SU-DHL-6 (cell line): Measurements from ENCODE around the gene PXDN.

Source experiments
- H2AFZ ChIP-seq: fragments of 200-600 bp; sonication (generic); 2 replicates; pipeline ENCODE4 v1.6.1; 2014; ENCODE audit warnings: low read depth, mild to moderate bottlenecking, moderate library complexity, mixed read lengths, antibody characterized with exemption, low read length; ENCODE audit not compliant: severe bottlenecking
- H3F3A ChIP-seq: fragments of 200-600 bp; shearing (Covaris generic); 2 replicates; pipeline ENCODE4 v1.6.0; 2016; ENCODE audit warnings: antibody characterized with exemption, mild to moderate bottlenecking; ENCODE audit not compliant: insufficient read depth
- H3K27ac ChIP-seq: fragments of 200-600 bp; sonication (generic); 2 replicates; pipeline ENCODE4 v1.5.1; 2016; ENCODE audit warnings: low read depth, mild to moderate bottlenecking, low read length, moderate library complexity, mixed read lengths
- H3K27me3 ChIP-seq: fragments of 200-600 bp; sonication (generic), shearing (Covaris generic); 2 replicates; pipeline ENCODE4 v1.6.0; 2014; ENCODE audit warnings: mild to moderate bottlenecking, low read length
- H3K36me3 ChIP-seq: fragments of 200-600 bp; sonication (generic); 2 replicates; pipeline ENCODE4 v1.6.1; 2014; ENCODE audit warnings: mild to moderate bottlenecking, low read length, mixed read lengths
- H3K4me2 ChIP-seq: fragments of 300-600, 200-600 bp; shearing (Covaris generic), sonication (generic); 2 replicates; pipeline ENCODE4 v1.6.0; 2014; ENCODE audit warnings: low read length, low read depth, mild to moderate bottlenecking; ENCODE audit not compliant: poor library complexity, severe bottlenecking
- H3K4me3 ChIP-seq: fragments of 200-600 bp; sonication (generic); 2 replicates; pipeline ENCODE4 v1.5.1; 2014; ENCODE audit warnings: antibody characterized with exemption, low read length, mild to moderate bottlenecking, mixed read lengths; ENCODE audit not compliant: insufficient read depth, poor library complexity, severe bottlenecking
- H3K79me2 ChIP-seq: fragments of 200-600 bp; sonication (generic); 2 replicates; pipeline ENCODE4 v1.6.1; 2014; ENCODE audit warnings: mild to moderate bottlenecking, low read length, moderate library complexity; ENCODE audit not compliant: insufficient read depth
- H3K9ac ChIP-seq: fragments of 200-600 bp; sonication (generic); 2 replicates; pipeline ENCODE4 v1.7.0; 2014; ENCODE audit warnings: mild to moderate bottlenecking, low read length
- H3K9me2 ChIP-seq: fragments of 200-600 bp; sonication (generic); replicated peaks from 2 replicates; pipeline ENCODE4 v1.6.1; 2014; ENCODE audit warnings: low read length; ENCODE audit not compliant: insufficient read depth
- H3K9me3 ChIP-seq: fragments of 200-600 bp; sonication (generic); 2 replicates; pipeline ENCODE4 v1.6.1; 2014; ENCODE audit warnings: low read length, mixed read lengths; ENCODE audit not compliant: insufficient read depth
- H4K20me1 ChIP-seq: fragments of 200-600 bp; sonication (generic); 2 replicates; pipeline ENCODE4 v1.6.1; 2014; ENCODE audit warnings: low read depth, mild to moderate bottlenecking, antibody characterized with exemption, low read length, moderate library complexity, mixed read lengths
- CTCF ChIP-seq: fragments of 200-600 bp; sonication (generic); IDR thresholded peaks from one replicate; pipeline ENCODE4 v1.5.1; 2017; ENCODE audit warnings: antibody characterized with exemption, mild to moderate bottlenecking, low read length, moderate library complexity; ENCODE audit not compliant: insufficient read depth, poor library complexity, severe bottlenecking
- EZH2phosphoT487 ChIP-seq: fragments of 200-600 bp; sonication (generic), shearing (Covaris generic); conservative IDR thresholded peaks from 2 replicates; pipeline ENCODE4 v1.6.1; 2018; ENCODE audit warnings: mild to moderate bottlenecking, antibody characterized with exemption, low read length, moderate library complexity, mixed read lengths

Gene PXDN

DNA sequence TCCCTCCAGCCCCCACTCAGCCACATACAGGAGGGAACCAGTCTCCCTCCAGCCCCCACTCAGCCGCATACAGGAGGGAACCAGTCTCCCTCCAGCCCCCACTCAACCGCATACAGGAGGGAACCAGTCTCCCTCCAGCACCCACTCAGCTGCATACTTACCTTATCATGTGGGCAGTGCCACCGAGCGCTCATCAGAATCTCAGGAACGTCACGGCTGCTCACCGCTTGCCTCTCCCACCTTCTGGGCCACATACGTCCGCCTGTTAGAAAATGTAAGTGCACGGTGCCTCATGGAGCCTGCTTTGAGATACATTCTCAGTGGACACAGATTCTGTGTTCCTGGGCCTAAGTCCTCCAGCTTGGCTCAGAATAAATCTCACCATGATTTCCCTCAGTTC lies 124.8 kb downstream of the PXDN start:
- Histone ChIP-seq H2AFZ (no peak overlapping the region), H3K9me3 (no peaks in the 10 kb centered on the region), H3K9me2 (no peaks in the 10 kb centered on the region), H3K27ac (no peak overlapping the region), H3K27me3 (no peaks in the 10 kb centered on the region), H3K9ac (no peak overlapping the region), H3K79me2 (no peaks in the 10 kb centered on the region), H3K4me2 (no peak overlapping the region), H3F3A (no peaks in the 10 kb centered on the region), H4K20me1 (no peaks in the 10 kb centered on the region), H3K36me3 (no peaks in the 10 kb centered on the region), H3K4me3 (no peak overlapping the region)
- TF ChIP-seq EZH2phosphoT487 (no peak), CTCF (no peak)

- H2AFZ ChIP-seq: no peak overlapping the region
- H3K4me2 ChIP-seq: no peak overlapping the region
- H3K27me3 ChIP-seq: no peaks in the 10 kb centered on the region
- no peaks in the 10 kb centered on the region for H4K20me1 ChIP-seq
- no peaks in the 10 kb centered on the region for H3K36me3 ChIP-seq
- no peak overlapping the region for H3K4me3 ChIP-seq
- no peak overlapping the region for H3K9ac ChIP-seq
- no peak for TF ChIP-seq CTCF
- TF ChIP-seq EZH2phosphoT487: no peak
- H3K9me3 ChIP-seq: no peaks in the 10 kb centered on the region
- H3K27ac ChIP-seq: no peak overlapping the region
- H3K79me2 ChIP-seq: no peaks in the 10 kb centered on the region
- no peaks in the 10 kb centered on the region for H3K9me2 ChIP-seq
- no peaks in the 10 kb centered on the region for H3F3A ChIP-seq
Observed at GRCh38 chr2:1618974-1619373, 125.3 kb downstream of the PXDN start.

DNA sequence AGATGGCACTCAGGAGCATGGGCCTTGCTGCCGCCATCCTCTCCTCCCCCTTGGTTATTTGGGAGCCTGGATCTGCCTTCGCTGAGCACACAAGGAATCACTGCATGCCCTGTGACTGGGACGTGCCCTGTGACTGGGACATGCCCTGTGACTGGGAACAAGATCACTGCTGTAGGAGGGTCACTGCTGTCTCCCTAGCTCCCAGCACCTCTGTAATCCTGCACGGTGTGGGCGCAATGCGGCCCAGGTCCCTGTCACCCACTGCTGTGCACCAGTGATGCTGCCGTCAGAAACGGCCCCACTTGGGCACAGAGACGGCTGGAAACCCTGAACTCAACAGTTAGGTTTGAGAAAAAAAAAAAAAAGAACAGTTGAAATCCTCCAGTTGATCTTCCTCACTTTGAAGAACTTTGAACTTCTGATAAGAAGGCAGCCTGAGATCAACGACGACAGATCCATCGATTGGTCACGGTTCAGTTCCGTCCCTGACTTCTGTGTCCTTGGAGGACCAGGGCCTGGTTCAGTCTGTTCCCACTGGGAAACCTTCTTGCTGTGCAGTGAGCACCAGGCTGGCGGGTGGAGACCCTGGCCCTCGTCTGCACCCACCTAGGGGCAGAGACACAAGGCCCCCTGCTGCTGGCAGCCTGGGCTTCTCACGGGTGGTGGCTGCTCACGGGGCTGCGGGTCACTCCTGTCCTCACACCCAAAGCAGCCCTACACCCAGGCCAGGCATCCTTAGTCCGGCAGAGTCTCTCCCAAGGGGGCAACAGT lies 125.9 kb downstream of the PXDN start:
- H3K4me3 ChIP-seq: no peak overlapping the region
- no peaks in the 10 kb centered on the region for H3K27me3 ChIP-seq
- H3K9ac ChIP-seq: no peak overlapping the region
- H3K9me2 ChIP-seq: no peaks in the 10 kb centered on the region
- no peak overlapping the region for H2AFZ ChIP-seq
- no peaks in the 10 kb centered on the region for H3K36me3 ChIP-seq
- H3K9me3 ChIP-seq: no peaks in the 10 kb centered on the region
- no peaks in the 10 kb centered on the region for H4K20me1 ChIP-seq
- no peak for TF ChIP-seq EZH2phosphoT487
- TF ChIP-seq CTCF: no peak
- H3K27ac ChIP-seq: no peak overlapping the region
- H3F3A ChIP-seq: no peaks in the 10 kb centered on the region
- no peak overlapping the region for H3K4me2 ChIP-seq
- H3K79me2 ChIP-seq: no peaks in the 10 kb centered on the region
